Keratinocyte (primary cell): ENCODE results near the gene B4GALT7. TPM values are rescaled to one million over a fixed set of nuclear protein-coding genes. Genes with fewer than 3 reads are reported as not detected.

Source experiments
- DNase-seq: peaks from one replicate; pipeline ENCODE4 v3.0.0-alpha.2; 2011; ENCODE audit warnings: low read depth, missing footprints, low spot score
- FAIRE-seq: peaks from 2 replicates; lab custom pipeline; 2011; peaks lifted over from hg19 to GRCh38; lab: Jason Lieb, UNC
- H2AFZ ChIP-seq: 2 replicates; pipeline ENCODE4 v1.6.0; 2012; ENCODE audit warnings: low read length, control low read depth, inconsistent platforms; ENCODE audit not compliant: control insufficient read depth
- H3K27ac ChIP-seq: 2 replicates; pipeline ENCODE4 v1.5.1; 2011; ENCODE audit warnings: low read length; ENCODE audit not compliant: control insufficient read depth, insufficient read depth
- H3K27me3 ChIP-seq: 3 replicates; pipeline ENCODE4 v1.6.0; 2011; ENCODE audit warnings: low read length; ENCODE audit not compliant: control insufficient read depth, insufficient read depth; ENCODE audit errors: extremely low read depth
- H3K36me3 ChIP-seq, 2 experiments: 2 replicates in 1 of 2; 3 replicates in 1 of 2; pipeline ENCODE4 v1.5.1; 2011; ENCODE audit warnings: low read length in 2 of 2, mild to moderate bottlenecking in 1 of 2; ENCODE audit not compliant: control insufficient read depth in 2 of 2, insufficient read depth in 2 of 2; ENCODE audit errors: extremely low read depth in 1 of 2
- H3K4me1 ChIP-seq: 3 replicates; pipeline ENCODE4 v1.5.1; 2011; ENCODE audit warnings: low read length; ENCODE audit not compliant: control insufficient read depth, insufficient read depth; ENCODE audit errors: extremely low read depth
- H3K4me2 ChIP-seq: 3 replicates; pipeline ENCODE4 v1.6.0; 2011; ENCODE audit warnings: low read depth, low read length; ENCODE audit not compliant: control insufficient read depth, insufficient read depth; ENCODE audit errors: extremely low read depth
- H3K4me3 ChIP-seq, 3 experiments: fragments of 200-600 bp in 1 of 3; sonication (generic) in 1 of 3; 2 replicates in 2 of 3; 3 replicates in 1 of 3; pipeline ENCODE4 v1.5.1; 2011 to 2016; ENCODE audit warnings: low read length in 3 of 3, mild to moderate bottlenecking in 3 of 3, control low read depth in 2 of 3, inconsistent platforms in 1 of 3, low read depth in 1 of 3, mixed read lengths in 1 of 3, mixed run types in 1 of 3, moderate library complexity in 1 of 3; ENCODE audit not compliant: control insufficient read depth in 2 of 3, insufficient read depth in 2 of 3; ENCODE audit errors: extremely low read depth in 1 of 3
- H3K79me2 ChIP-seq: 2 replicates; pipeline ENCODE4 v1.6.0; 2012; ENCODE audit warnings: low read length; ENCODE audit not compliant: control insufficient read depth, insufficient read depth
- H3K9ac ChIP-seq: 3 replicates; pipeline ENCODE4 v1.6.0; 2011; ENCODE audit warnings: low read length; ENCODE audit not compliant: control insufficient read depth, insufficient read depth; ENCODE audit errors: extremely low read depth
- H3K9me1 ChIP-seq: 3 replicates; pipeline ENCODE4 v1.6.0; 2011; ENCODE audit warnings: low read length; ENCODE audit not compliant: control insufficient read depth, insufficient read depth; ENCODE audit errors: extremely low read depth
- H3K9me3 ChIP-seq: 2 replicates; pipeline ENCODE4 v1.5.1; 2012; ENCODE audit warnings: low read depth, low read length; ENCODE audit not compliant: control insufficient read depth
- H4K20me1 ChIP-seq: 3 replicates; pipeline ENCODE4 v1.6.0; 2011; ENCODE audit warnings: low read length; ENCODE audit not compliant: control insufficient read depth, insufficient read depth; ENCODE audit errors: extremely low read depth
- EZH2 ChIP-seq: IDR thresholded peaks from one replicate; pipeline ENCODE4 v1.6.1; 2012; ENCODE audit warnings: inconsistent platforms, mild to moderate bottlenecking, low read length, moderate library complexity
- dilution Hi-C: fragments of 300-500 bp; cut with MboI; formaldehyde crosslinking; loops from one replicate; pipeline ENCODE4 v1.7.0; 2020; ENCODE audit warnings: low sequenced_read_pairs; ENCODE audit not compliant: extremely low pct_ligation_motif_present
- polyA plus RNA-seq, 5 experiments: library from polyadenylated mRNA; depleted of rRNA in 3 of 5; stranded (reverse) in 3 of 5; stranded (forward) in 1 of 5; unstranded in 1 of 5; fragments of >200 nt; gene quantifications; 1 replicate in 1 of 5; 2 replicates in 3 of 5; 3 replicates in 1 of 5; pipeline versions ENCODE4 v1.2.1 to v1.2.3, GENCODE V29; 2011 to 2012; ENCODE audit warnings: missing spikeins in 2 of 5, low read depth in 1 of 5, low replicate concordance in 1 of 5
- TF ChIP-seq, protein P1 (sequence below), 3 experiments: IDR thresholded peaks in 1 of 3; conservative IDR thresholded peaks in 1 of 3; optimal IDR thresholded peaks in 1 of 3; 2 replicates in 2 of 3; 3 replicates in 1 of 3; pipeline versions ENCODE3 to v1.5.1; 2011; ENCODE audit warnings: low read length in 3 of 3, mild to moderate bottlenecking in 3 of 3, moderate library complexity in 2 of 3, control low read depth in 1 of 3, inconsistent platforms in 1 of 3; ENCODE audit not compliant: insufficient read depth in 2 of 3; ENCODE audit errors: extremely low read depth in 1 of 3

B4GALT7 gene
- polyA plus RNA-seq, 1 donor (not counting 4 experiments of a cell fraction or from before 2014, with no cell fraction given) = 15.7 TPM

DNA sequence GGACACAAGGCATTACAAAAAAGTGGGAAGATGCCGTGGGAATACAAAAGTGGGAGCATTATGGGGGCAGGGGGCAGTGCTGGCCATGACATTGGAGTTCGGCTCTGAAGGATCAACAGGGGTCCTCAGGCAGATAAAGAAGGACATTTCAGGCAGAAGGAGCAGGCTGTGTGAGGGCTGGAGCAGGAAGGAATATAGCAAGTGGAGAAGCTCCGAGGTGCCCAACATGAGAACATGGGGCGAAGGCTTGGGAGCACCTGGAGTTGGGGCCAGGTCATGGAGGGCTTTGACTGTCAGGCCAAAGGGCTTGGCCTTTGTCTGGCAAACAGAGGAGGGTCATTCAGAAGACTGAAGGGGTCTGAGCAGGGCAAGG lies 2.5 kb downstream of the B4GALT7 start:
- Histone ChIP-seq H2AFZ (no peak overlapping the region), H3K79me2 (peaks cover 8% of the 10 kb centered on the region), H3K9me3 (no peaks in the 10 kb centered on the region), H4K20me1 (no peaks in the 10 kb centered on the region), H3K27me3 (no peaks in the 10 kb centered on the region), H3K4me2 (no peak overlapping the region), H3K4me1 (peaks cover 7% of the 10 kb centered on the region), H3K27ac (no peak overlapping the region), H3K9me1 (no peaks in the 10 kb centered on the region), H3K4me3 (no peak overlapping the region), H3K9ac (no peak overlapping the region), H3K36me3 (peaks cover 4% of the 10 kb centered on the region in 2 experiments)
- dilution Hi-C loops = no loop called here
- DNase-seq (no peak), FAIRE-seq (no peak)
- TF ChIP-seq, protein P1, sequence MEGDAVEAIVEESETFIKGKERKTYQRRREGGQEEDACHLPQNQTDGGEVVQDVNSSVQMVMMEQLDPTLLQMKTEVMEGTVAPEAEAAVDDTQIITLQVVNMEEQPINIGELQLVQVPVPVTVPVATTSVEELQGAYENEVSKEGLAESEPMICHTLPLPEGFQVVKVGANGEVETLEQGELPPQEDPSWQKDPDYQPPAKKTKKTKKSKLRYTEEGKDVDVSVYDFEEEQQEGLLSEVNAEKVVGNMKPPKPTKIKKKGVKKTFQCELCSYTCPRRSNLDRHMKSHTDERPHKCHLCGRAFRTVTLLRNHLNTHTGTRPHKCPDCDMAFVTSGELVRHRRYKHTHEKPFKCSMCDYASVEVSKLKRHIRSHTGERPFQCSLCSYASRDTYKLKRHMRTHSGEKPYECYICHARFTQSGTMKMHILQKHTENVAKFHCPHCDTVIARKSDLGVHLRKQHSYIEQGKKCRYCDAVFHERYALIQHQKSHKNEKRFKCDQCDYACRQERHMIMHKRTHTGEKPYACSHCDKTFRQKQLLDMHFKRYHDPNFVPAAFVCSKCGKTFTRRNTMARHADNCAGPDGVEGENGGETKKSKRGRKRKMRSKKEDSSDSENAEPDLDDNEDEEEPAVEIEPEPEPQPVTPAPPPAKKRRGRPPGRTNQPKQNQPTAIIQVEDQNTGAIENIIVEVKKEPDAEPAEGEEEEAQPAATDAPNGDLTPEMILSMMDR (optimal IDR thresholded peaks at IDR 0.05 in 1 of 3, IDR thresholded peaks at IDR 0.05 in 1 of 3, conservative IDR thresholded peaks at IDR 0.05 in 1 of 3; ENCODE audit: extremely low read depth in 1 of 3, insufficient read depth in 2 of 3, low read length in 3 of 3) = no peak
- no peak for TF ChIP-seq EZH2

DNA sequence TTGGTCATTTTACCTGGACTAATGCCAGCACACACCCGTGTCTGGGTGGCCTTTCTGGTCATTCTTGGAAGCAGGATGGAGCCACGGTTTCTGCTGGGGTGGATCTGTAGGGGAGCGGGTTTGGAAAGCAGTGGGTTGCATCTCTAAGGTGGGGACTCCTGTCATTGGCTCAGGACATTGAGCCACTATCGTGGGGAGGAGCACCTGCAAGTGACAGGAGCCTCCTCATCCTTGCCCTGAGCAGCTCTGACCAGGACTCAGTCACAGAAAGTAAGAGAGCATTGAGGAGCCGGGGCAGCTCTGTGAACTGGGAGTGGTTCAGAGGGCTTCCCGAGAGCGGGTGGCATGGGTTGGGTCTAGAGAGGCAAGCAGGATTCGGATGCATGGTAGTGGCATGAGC lies 3.7 kb downstream of the B4GALT7 start:
- peaks cover 7% of the 10 kb centered on the region for H3K4me1 ChIP-seq
- H3K27me3 ChIP-seq = no peaks in the 10 kb centered on the region
- H3K27ac ChIP-seq = no peak overlapping the region
- no peaks in the 10 kb centered on the region for H3K9me3 ChIP-seq
- no peaks in the 10 kb centered on the region for H3K9me1 ChIP-seq
- DNase-seq = no peak
- no peak overlapping the region for H3K4me2 ChIP-seq
- FAIRE-seq = no peak
- no peaks in the 10 kb centered on the region for H4K20me1 ChIP-seq
- peaks cover 8% of the 10 kb centered on the region for H3K79me2 ChIP-seq
- H3K36me3 ChIP-seq = peaks cover 4 to 10% of the 10 kb centered on the region in 2 experiments
- dilution Hi-C loops = no loop called here
- TF ChIP-seq EZH2 = no peak
- TF ChIP-seq, protein P1 (optimal IDR thresholded peaks at IDR 0.05 in 1 of 3, IDR thresholded peaks at IDR 0.05 in 1 of 3, conservative IDR thresholded peaks at IDR 0.05 in 1 of 3; ENCODE audit: extremely low read depth in 1 of 3, insufficient read depth in 2 of 3, low read length in 3 of 3) = no peak
- H3K4me3 ChIP-seq = no peak overlapping the region
- H2AFZ ChIP-seq = no peak overlapping the region
- H3K9ac ChIP-seq = no peak overlapping the region
